HG03558 (cell line): ENCODE results near the gene GNAI2.
"Not testable (repeated sequence)": the region's sequence is repeated elsewhere in the genome, so short reads cannot be mapped to it uniquely, and the experiment has no call there.

Experiments used
- ATAC-seq: cut with Tn5 transposase; IDR thresholded peaks from one replicate; pipeline ENCODE4 v1.9.1; 2021; ENCODE audit warnings: moderate number of reproducible peaks; ENCODE audit not compliant: unreplicated experiment; ENCODE audit errors: extremely low read depth

GNAI2 gene

DNA sequence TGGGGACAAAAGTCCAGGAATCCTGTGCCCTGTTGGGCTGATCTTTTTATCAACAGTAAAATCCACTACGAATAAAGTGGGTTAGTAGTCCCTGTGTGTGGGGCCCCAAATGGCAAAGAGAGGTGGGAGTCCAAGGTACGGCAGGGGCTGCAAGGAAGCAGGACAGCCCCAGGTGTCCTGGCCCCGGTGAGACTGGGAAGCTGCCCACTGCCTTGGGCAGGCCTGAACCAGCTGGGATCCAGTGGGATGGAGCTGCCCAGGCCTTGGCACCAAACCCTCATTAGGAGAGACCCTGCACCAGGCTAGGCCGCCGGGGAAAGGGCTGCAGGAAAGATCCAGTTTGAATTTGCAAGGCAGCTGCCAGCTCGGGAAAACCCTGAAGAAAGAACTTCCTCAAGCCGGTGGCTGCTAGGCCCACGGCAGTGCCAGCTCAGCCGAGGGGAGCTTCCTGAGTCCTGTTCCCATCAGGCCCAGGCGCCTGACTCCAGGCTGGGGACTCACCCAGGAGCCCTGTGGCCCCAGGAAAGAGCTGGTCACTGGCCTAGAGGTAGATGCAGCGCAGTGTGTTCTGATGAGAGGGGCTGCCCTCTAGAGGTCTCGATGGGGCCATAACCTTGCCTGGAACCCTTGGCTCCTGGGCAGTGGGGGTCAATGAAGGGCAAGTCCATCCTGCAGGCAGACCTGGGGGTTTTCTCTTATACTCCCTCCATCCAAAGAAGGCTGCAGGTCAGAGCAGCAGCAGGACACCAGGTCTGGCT is 14.4 kb upstream of the GNAI2 start:
- ATAC-seq = no peak

DNA sequence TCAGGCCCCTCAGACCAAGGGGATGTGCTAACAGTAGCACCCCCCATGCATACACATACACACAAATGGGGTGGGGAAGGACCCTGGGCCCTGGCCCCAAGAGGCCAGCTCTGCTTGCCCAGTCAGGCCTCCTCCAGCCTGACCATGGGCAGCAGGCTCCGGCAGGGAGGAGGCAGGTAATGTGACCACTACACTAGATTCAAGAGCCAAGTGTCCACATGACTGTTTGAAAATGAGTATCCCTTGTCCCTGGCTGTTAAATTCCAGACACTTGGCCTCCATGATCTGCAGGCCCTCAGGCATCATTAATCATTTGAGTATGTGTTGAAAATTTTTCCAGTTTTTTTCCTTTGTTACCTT is 13.9 kb upstream of the GNAI2 start:
- ATAC-seq = no peak

DNA sequence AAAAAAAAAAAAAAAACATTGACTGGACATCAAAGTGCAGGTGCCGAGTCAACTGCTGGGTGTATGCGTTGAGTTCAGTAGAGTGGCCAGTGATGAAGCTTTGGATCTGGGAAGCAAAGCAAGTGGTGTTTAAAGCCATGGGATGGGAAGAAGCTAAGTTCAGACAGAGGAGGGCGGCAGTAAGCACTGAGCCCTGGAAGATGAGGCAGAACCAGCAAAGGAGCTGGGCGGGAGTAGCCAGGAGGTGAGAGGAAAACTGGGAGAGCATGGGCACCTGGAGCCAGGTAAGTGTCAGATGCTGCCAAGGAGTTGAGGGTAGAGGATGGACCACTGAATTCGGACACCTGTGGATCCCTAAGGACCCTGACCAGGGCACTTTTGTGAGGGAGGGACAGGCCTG is 11.4 kb upstream of the GNAI2 start:
- ATAC-seq = no peak

DNA sequence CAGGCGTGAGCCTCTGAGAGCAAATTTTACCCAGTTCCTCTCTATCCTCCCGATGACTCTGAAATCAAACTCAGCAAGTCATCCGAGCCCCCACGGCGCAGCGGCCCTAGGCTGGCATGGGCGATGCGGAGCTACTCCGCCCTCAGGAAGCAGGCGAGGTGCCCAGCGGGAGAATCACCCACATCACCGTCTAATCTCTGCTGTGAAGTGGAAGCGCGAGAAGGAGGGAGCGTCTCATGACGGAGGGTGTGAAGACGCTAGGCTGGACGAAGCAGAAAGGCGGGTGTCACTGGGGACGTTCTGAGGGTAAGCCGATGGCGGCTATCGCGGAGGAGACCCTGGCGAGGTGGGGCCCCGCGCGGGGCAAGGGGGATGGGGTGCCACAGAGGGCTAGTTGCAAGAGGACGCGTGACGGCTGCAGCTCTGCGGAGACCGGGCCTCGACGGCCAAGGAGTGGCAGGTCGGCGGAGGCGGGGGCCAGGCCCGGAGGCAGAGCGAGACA is 9.1 kb upstream of the GNAI2 start:
- no peak for ATAC-seq

DNA sequence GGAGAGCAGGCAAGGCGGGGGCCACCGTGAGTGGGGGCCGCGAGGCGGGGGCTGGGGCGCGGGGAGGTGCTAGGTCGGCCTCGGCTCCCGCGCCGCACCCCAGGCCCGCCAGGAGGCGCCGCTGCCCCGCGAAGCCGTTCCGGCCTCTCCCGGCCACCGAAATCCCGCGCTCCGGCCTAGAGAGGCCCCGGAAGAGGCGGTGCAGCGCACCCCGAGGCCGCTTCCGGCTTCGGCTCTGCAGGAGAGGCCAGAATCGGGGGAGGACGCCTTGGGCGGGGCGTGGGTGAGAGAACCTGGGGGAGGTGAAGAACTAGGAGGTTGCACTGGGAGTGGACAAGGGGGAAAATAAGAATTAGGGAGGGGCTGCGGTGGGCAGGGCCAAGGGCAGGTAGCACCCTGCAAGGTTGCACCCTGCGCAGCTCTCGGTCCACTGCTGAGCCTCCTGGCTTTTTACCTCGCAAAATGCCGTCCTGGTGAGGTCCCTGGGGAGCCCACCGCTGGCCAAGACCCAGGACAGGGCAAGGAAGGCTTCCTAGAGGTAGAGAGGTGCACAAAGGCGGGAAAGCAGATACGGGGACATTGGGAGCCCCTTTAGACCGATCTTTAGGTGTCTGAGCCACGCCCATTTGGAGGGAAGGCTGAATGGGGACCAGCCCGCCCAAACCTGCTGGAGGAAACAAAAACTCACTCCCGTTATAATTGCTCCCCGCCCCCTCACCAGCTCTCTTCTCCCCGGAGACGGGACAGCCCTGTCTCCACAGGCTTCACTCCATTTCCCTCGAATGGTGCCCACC is 8.4 kb upstream of the GNAI2 start:
- ATAC-seq = peak; percentile 66

DNA sequence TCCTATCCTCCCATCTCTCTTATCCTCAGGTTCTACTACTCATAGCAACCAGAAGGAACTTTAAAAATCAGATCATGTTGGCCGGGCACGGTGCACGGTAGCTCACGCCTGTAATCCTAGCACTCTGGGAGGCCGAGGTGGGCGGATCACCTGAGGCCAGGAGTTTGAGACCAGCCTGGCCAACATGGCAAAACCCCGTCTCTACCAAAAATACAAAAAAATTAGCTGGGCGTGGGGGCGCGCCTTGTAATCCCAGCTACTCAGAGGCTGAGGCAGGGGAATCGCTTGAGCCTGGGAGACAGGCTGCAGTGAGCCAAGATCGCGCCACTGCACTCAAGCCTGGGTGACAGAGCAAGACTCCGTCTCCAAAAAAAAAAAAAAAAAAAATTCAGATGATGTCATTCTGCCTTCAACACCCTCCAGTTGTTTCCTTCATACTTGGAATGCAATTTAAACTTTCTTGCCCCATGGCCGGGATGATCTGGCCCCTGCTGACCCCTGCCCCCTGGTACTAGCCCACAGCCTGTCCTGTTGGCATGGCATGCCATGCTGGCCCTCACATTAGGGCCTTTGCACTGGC is 7.7 kb upstream of the GNAI2 start:
- not testable (repeated sequence) for ATAC-seq

DNA sequence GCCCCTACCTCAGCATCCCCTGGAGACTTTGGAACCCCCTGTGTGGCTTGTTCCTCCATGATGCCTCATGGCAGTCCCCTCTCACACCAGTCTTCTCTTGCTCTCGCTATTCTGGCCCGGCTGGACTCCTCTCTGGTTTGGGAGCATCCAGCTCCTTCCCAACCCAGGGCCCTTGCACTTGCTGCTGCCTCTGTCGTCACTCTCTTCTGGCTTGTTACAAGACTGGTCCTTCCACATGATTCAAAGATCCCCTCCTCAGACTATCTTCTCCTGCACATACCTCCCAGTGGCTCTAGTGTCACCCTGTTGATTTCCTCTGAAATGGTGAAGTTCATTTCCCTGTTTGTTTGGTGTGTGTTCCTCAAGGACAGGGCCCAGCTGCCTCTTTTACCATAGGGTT is 6.5 kb upstream of the GNAI2 start:
- no peak for ATAC-seq

DNA sequence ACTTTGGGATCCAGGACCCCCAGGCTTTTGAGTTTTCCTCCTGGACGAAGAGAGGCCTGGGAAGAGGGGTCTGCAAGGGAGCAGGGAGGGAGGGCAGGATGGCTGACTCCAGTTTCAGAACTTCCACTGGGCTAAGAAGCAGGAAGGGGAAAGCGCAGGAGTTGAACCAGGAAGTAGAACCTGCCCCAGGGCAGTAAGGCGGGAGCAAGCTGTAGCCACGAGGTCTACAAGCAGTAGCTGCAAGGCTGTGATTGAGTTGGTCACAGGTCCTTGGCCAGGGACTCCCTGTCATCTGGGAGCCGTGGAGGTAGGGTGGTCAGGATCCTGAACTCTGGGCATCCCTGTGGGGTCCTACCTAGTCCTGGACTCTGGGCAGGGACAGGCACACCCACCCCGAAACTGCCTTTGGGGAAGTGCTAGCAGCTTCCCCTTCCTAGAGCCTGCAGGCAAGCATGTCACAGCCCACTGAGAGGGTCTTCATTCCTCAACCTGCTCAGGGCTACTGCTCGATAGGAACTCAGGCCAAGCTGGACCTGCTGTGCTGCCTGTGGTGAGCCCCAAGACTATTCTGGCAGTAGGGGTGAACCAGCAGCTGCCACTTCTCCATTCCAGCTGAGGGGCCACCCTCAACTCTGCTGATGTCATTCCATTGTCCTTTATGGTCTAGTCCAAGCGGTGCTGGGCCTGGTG is 5.8 kb upstream of the GNAI2 start:
- no peak for ATAC-seq

DNA sequence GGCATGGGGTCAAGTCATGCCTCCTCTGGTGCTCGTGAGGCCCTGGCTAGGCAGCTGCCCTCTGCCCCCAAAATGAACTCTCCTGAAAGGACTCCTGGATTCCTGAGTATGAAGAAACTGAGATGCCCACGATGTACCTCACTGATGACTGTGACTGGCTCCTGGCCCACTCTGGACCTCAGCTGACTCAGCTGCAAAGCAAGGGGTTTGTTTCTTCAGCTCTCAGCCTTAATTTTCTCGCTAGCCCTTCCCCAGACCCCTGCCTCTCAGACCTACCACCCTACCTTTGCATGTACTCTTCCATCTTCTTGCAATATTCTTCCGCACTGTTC is 5.2 kb upstream of the GNAI2 start:
- ATAC-seq = no peak

DNA sequence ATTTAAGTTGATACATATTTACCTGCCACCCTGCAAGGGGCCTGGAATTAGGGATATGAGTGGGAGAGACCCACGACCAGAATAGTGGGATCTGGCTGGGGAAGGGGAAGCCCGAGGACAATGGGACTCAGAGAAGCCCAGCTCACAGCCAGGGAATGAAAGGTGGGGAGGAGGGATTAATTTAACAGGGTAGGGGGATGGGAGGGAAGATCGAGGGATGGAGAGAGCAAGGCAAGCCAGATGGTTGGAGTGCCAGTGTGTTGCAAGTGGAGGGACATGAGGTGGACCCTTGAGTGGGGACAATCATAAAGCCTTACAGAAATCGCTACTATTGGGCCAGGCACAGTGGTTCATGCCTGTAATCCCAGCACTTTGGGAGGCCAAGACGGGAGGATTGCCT is 4.4 kb upstream of the GNAI2 start:
- no peak for ATAC-seq

DNA sequence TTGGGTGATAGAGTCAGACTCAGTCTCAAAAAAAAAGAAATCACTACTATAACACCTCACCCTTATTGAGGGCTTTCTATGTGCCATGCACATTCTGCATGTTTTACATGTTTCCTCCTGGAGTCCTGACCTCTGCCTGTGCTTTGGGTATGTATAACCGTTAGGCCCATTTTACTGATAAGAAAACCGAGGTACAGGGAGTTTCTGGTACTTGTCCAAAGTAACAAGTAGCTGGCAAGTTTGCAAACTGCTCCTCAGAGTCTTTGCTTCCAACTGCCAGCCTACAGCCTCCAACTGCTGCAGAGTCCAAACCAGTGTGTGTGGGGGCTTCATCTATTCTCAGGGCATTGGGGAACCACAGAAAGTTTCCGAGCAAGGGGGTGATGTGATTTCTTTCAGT is 3.7 kb upstream of the GNAI2 start:
- no peak for ATAC-seq

DNA sequence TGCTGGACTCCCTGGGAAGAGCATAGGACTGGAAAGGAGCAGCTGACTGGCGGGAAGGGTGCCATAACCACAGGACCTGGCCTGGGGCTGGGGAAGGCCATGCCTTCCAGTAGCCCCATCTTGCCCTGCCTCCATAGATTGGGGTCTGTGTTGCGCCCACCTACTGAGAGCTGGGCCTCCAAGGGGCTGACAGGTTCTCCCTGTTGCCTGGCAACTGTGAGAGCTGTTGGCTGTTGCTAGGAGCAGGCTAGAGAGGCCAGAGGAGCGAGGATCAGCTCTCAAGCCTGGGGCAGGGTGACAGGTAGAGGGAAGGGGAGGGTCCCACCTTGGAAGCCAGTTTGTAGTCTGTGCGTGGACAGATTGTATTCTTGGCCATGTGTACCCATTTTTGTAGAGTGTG is 2.8 kb upstream of the GNAI2 start:
- no peak for ATAC-seq

DNA sequence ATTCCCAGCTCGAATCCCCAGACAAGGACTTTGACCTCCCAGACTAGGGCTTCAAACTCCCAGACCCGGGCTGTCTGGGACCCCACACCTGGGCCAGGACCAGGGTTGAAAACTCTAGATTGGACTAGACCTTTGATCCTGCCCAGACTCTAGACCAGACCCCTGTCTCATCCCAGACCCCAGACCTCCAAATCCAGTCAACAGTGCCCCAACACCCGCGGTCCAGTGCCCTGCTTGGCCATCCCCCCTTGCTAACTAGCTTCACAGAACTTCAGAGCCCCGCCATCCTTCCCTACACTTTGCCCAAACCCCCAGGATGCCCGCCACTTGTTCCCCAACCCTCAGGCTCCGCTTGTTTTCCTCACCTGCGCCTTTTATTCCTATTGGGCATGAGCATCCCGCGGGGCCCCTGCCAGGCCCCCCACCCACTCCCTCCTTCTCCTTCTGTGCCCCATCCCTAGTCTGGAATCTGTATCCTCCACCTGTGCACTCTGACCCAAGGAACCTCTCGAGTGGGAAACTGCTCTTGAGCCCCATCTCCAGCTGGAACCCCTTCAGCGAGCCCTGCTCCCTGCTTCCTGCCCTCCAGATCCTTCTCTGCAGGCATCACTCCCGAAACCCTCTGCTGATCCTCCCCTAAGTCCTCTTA is 604 bp downstream of the GNAI2 start:
- no peak for ATAC-seq

DNA sequence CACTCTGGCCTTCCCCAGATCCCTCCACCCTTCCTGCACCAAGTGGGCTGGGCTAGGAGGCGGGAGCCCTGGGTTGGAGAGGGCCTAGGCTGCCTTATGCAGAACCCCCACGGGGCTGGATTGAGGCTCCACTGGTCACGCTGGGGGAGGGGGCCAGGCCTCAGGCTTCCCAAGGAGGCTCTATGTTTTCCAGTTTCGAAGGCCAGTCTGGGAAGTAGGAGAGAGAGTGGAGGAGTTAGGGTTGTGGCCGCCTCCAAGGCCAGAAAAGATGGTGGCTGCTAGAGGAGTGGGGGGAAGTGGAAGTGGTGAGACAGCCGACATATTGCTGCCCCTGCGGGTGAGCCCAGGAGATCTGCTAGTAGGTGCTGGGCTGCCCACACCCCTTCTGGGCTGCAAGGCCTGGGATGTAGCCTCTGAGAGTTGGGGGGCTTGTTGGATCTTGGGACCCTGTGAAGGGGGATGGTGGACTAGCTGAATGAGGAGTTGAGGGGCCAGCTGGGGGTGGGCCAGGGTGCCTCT is 1.2 kb downstream of the GNAI2 start:
- ATAC-seq = no peak

DNA sequence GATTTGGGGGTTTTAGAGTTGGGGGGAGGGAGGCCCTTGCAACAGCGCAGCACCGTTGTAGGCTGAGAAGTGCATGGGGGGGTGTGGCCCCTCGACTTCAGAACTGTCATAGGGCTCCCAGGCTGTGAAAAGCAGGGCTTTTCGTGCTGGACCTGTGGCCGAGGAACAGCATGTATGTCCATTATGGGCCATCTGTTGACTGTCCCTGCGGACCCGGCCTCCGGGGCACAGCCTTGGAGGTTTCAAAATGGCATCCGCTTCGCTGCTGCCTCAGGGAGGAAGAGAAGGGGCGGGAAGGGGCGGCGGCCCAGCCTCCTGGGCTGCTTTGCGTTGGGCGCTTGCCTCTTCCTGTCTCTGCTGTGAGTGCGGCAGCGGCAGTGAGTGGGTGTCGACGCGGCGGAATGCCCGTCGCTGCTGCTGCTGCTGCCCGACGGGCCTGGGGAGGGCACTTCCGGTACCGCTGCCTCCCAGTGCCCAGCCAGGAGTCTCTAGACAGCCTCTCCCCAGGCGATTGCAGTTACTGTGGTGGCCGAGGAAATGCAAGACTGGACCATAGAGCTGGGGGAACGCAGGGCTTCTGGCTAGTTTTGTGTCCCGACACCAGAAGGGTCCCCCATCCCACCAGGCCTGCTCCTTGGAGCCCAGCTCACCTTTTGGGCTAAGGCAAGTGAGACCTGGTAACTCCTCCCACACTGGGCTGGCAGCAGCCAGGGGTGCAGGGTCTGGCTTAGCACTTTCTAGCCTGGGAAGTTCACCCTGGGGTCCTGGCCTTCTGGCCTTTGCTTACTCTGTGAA is 1.9 kb downstream of the GNAI2 start:
- ATAC-seq = no peak

DNA sequence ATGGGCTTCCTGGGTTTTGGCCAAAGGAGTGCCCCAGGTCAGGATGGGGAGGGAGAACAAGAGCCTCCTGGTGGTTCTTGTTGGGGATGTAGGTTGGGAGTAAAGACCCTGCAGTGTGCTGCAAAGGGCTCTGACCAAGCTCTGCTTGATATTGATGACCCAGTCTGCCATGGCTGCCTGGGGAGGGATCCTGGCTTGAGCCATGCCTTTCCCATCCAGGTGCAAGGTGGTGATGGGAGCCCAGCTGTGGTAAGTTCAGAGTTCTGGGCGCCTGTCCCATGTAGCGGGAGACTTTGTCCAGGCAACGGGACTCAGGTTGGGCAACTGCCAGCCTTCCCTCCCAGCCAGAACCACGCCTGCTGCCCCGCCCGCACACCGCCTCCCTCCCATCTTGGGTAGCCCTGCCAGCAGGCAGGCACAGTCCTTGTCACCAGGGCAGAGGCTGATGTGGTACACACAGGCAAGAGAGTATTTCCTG is 2.6 kb downstream of the GNAI2 start:
- no peak for ATAC-seq

DNA sequence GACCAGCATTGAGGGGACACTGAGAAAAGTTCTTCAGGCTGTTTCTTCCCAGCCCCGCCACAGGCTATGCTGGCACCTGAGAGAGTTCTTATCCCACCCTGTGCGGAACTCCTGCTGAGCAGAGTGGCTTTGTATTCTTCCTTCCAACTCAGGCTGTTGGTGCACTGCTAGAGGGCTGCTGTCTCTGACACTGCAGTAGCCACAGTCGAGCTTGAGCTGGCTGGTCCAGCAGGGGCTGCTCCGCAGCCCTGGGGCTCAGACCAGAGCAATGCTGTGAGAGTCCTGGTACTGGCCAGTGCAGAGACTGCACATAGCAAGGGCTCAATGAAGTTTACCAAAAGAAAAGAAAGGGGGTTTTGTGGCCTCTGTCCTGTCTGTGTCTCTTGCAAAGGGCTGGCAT is 3.6 kb downstream of the GNAI2 start:
- no peak for ATAC-seq

DNA sequence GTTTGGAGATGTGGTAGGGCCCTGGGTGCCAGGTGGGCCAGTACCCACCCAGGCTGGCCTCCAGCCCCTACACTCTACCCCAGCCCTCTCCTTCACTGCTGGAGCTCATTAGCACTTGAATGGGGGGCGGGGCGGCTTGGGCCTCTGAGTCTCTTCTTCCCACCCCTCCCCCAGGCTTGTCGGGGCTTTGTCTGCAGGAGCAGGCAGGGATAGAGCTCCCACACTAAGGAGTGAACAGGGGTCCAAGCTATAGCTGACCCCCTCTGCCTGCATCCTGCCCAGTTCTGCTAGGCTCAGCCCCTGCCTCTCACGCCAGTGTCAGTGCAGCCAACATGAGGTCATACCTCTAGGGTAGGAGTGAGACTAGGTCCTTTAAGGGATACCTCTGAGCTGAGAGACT is 5.2 kb downstream of the GNAI2 start:
- no peak for ATAC-seq

DNA sequence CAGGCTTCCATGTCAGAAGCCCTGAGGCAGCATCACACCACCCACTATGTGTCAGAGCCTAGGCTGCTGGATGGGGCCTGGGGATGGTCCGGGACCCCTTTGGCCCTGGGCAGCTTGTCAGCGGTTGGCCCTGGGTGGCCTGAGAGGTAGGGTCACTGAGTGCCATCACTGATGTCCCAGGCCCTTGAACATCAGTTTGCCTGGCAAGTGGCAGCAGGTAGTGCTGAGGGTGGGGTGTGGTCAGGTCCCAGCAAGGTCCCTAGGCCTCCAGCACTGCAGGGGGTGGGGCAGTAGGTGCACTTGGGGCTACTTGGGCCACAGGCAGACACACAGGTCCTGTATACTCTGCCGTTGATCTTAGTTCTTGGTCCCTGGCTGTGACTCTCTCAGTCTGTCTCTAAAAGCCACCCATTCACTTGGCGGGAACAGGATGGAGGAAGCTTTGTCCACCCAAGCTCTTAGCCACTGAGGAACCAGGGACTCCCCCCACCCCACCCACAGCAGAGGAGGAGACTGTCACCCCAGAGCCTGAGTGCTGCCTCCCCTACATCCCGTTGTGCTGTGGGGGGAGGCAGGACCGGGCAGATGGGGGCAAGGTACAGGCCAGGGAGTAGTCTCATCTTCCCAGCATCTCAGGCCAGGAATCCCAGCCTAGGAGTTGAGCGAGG is 5.8 kb downstream of the GNAI2 start:
- no peak for ATAC-seq
